Activated T-cell treated with anti-CD3 and anti-CD28 coated beads for 4 hours (primary cell): ENCODE data around the gene TCF3.
A peak's percentile ranks its signal among the peaks of the same experiment; 100 is the strongest.

Experiments
- DNase-seq: peaks from one replicate; pipeline ENCODE4 v3.0.0-alpha.2; 2020

The TCF3 gene

DNA sequence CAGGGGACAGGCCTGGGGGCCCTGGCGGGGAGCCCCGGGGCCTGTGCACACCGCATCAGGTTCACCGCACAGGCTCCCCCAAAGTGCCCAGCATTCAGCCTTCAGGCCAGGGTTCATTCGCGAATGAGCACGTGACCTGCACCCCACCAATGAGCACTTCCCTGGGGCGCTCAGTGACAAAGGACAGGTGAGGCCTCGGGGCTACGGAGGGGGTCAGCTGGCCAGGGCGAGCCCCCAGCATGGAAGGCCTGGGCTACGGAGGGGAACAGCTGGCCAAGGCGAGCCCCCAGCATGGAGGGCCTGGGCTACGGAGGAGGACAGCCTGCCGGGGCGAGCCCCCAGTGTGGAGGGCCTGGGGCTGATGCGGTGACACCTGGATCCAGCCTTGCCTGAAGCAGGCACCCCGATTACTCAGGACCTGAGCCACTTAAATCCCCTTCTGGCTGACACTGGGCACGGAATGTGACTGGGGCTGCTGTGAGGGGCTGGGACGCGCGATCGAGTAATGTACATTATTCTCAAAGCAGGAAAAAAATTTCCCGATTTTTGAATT, 23.1 kb downstream of the TCF3 start:
- DNase-seq = no peak

- no peak for DNase-seq
These were observed 25.2 kb downstream of the TCF3 start for GRCh38 chr19:1627194-1627593.

- no peak for DNase-seq
These were observed 25.9 kb downstream of the TCF3 start for GRCh38 chr19:1626417-1627010.

GRCh38 chr19:1624458-1624857, 28.0 kb downstream of the TCF3 start:
- peak; percentile 38 for DNase-seq

GRCh38 chr19:1622541-1622940, 29.9 kb downstream of the TCF3 start:
- no peak for DNase-seq

- DNase-seq = no peak
These were observed 30.4 kb downstream of the TCF3 start for GRCh38 chr19:1622007-1622406.

- DNase-seq = no peak
These were observed 30.8 kb downstream of the TCF3 start for GRCh38 chr19:1621574-1621973.

DNA sequence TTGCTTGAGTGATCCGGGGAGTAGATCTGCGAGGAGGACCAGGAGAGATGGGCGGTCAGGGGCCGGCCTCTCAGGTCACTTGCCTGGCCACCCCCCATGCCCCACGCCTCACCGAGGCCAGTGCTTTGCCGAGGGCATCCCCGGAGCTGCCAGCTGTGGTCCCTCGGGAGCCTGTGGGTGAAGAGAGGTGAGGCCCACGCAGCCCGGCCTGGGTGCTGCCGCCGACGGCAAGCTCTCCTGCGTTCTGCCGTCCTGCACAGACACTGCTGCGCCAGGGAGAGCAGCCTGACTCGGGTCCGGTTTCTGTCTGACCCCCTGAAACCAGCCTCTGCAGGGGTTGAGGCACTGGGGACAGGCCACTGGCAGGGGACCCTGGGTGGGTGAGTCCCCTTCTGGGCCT, 31.4 kb downstream of the TCF3 start:
- no peak for DNase-seq

DNA sequence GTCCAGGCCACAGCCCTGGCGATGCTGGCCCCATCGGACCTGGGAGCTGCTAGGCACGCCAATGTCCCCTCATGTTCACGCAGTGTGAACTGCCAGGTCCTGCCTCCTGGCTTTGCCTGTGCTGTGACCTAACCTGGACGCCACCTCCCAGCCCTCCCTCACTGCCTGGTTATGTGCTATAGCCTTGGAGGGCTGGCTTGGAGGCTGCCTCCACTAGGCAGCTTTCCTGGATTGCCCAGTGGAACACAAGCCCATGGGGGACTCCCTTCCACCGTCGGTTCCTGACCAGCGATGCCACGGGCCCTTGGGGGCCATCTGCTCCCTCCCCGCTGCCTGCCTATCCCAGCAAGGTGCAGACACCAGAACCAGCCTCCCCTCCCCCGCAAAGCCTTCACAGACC, 31.9 kb downstream of the TCF3 start:
- no peak for DNase-seq

- no peak for DNase-seq
These were observed 32.7 kb downstream of the TCF3 start for GRCh38 chr19:1619703-1620102.

DNA sequence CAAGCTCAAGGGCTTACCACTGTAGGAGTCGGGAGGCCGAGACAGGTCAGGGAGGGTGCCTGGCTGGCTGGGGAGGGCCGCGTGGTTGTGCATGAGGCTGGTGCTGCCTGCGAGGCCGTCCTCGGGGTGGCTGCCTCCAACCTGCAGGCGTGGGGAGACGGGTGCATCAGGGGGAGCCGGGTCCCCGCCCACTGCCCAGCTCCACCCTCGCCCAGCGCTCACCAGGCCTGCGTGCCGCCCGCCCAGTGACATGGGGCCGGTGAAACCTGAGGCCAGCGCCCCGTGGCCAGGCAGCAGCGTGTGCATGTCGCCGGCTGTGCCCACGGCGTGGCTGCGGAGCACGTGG, 33.3 kb downstream of the TCF3 start:
- no peak for DNase-seq

- DNase-seq = no peak
These were observed 34.0 kb downstream of the TCF3 start for GRCh38 chr19:1618157-1619093.

- no peak for DNase-seq
These were observed 35.5 kb downstream of the TCF3 start for GRCh38 chr19:1616875-1617274.

DNA sequence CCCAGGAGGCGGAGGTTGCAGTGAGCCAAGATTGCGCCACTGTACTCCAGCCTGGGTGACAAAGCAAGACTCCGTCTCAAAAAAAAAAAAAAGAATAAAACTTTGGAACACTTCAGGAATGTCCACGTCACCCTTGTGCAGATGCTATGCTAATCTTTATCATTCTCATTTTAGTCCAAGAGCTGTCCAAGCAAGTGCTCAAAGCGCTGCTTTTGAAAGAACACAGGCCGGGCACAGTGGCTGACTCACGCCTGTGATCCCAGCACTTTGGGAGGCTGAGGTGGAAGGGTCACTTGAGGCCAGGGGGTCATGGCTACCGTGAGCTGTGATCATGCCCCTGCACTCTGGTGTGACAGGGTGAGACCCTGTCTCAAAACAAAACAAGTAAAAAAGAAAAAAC, 36.0 kb downstream of the TCF3 start:
- no peak for DNase-seq

DNA sequence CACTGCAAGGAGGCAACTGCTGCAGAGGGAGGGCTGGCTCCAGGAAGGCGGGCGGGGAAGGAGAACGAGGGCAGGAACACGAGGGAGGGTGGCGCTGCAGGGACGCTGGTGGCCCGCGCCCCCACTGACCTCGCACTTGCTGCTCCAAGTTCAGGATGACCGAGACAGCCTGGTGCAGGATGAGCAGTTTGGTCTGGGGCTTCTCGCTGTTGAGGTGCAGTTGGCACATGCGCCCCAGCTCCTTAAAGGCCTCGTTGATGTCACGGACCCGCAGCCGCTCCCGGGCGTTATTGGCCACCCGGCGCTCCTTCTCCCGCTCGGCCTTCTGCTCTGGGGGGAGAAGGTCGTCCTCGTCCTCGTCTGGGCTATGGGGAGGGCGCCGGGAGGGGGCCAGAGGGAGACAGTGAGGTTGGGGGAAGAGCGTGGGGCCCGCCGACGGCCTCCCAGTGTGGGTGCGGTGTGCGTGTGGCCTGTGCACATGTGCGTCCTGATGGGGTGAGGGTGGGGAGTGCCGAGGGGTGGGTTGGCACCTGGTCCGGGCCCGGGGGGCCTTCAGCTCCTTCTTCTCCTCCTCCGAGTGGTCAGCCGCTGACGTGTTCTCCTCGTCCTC, 37.2 kb downstream of the TCF3 start:
- DNase-seq = no peak

- DNase-seq = no peak
These were observed 38.4 kb downstream of the TCF3 start for GRCh38 chr19:1613808-1614570.

DNA sequence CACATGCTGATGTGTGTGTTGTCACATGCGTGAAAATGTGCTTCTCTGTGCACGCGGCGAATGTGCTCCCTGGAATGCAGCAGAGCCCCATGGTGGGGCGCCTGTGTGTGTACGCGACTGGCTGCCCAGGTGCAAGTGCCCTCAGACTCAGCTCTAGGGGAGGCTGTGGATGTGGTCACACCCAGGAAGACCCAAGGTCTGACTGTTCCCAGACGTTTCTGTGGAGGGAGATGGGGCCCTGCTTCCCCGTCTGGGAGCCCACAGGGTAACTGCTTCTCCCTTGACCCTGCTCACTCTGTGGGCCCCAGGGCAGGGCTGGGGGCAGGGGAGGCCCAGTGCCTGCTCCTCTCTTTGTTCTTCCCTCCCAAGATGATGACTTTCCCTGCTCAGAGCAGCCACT, 39.3 kb downstream of the TCF3 start:
- DNase-seq = no peak

DNA sequence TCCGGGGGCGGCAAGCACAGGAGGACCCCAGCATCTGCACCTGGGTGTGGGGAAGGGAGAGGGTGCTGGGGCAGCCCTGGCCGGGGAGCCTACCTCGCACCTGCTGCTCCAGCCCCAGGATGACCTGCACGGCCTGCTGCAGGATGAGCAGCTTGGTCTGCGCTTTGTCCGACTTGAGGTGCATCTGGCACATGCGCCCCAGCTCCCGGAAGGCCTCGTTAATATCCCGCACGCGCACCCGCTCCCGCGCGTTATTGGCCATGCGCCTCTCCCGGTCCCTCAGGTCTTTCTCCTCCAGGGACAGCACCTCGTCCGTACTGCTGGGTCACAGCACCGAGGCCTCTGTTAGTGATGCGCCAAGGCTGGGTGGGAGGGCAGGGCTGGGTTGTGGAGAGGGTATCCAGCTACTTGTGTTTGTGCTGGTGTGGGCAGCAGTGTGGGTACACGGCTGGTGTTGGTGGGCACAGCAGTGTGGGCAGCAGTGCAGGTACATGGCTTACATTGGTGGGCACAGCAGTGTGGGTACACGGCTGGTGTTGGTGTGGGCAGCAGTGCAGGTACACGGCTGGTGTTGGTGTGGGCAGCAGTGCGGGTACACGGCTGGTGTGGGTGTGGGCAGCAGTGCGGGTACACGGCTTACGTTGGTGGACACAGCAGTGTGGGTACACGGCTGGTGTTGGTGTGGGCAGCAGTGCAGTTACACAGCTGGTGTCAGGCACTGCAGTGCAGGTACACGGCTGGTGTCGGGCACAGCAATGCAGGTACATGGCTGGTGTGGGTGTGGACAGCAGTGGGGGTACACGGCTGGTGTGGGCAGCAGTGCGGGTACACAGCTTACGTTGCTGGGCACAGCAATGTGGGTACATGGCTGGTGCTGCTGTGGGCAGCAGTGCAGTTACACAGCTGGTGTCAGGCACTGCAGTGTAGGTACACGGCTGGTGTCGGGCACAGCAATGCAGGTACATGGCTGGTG, 40.0 kb downstream of the TCF3 start:
- no peak for DNase-seq

DNA sequence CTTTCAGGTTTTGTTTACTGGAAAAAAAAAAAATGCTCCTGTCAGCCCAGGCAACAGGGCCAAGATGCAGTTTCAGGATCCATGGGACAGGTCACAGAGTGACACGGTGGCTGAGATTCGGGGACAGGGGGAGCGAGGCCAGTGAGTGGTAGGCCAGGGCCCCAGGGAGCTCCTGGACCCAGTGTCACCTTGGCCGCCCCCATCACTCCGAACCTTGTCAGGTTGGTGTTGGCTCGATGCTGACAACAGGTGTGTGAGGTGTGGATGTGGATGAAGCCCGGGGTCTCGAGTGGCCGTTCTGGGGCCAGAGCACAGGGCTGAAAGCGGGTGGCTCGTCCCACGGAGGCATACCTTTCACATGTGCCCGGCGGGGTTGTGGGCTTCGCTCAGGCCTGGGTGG, 41.1 kb downstream of the TCF3 start:
- DNase-seq = no peak

- no peak for DNase-seq
These were observed 41.8 kb downstream of the TCF3 start for GRCh38 chr19:1610579-1610978.

DNA sequence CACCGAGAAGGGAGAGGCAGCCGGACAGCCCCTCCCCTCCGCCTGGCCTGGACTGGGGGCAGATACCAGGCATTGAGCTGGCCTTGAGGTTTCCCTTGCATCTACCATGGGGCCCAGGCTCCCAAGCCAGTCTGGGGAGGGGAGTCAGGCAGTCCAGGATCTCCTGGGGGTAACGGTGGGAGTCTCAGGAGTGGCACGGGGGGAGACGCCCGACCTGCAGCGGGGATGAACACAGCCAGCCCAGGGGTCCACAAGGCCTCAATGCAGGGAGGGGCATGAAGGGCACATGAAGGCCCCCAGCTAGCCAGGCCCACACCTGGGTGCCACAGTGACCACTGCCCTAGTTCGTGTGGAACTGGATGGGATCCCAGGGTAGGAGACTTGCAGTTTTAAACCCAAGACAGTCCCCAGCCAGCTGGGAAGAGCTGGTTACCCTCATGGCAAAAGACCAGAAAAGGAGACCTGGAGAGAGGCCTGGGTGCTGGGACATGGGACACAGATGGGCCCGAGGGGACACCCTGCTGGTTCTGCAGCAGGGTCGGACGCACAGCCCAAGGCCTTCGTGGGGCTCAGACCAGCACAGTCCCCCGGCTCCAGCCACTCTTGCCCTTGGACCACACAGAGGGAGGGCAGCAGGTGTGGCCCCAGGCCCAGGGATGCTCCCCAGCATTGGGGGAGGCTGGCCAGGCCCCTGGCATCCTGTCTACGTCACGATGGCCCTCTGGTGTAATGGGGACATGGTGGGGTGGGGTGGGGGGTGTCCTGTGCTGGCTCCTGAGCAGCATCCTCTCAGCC, 42.5 kb downstream of the TCF3 start:
- no peak for DNase-seq
